IMR-90 (cell line): ENCODE results near the gene CCDC71.

Experiments
- CEBPB ChIP-seq: IDR thresholded peaks from 2 replicates; pipeline ENCODE4 v1.6.1; 2012; ENCODE audit warnings: low read depth, low read length, improper control_type of control experiment
- CTCF ChIP-seq: conservative IDR thresholded peaks from 2 replicates; pipeline ENCODE4 v1.5.1; 2012; ENCODE audit warnings: mild to moderate bottlenecking, low read depth, low read length, improper control_type of control experiment
- MAFK ChIP-seq: IDR thresholded peaks from 2 replicates; pipeline ENCODE4 v1.6.1; 2012; ENCODE audit warnings: low read depth, low read length, improper control_type of control experiment
- POLR2A ChIP-seq: IDR thresholded peaks from 2 replicates; pipeline ENCODE4 v1.6.1; 2012; ENCODE audit warnings: mild to moderate bottlenecking, low read depth, low read length
- RAD21 ChIP-seq: IDR thresholded peaks from 2 replicates; pipeline ENCODE4 v1.6.1; 2012; ENCODE audit warnings: low read length, improper control_type of control experiment
- RFX5 ChIP-seq: IDR thresholded peaks from 2 replicates; pipeline ENCODE4 v1.8.0; 2012; ENCODE audit warnings: low read depth, mild to moderate bottlenecking, low read length, moderate library complexity
- SMC3 ChIP-seq: fragments of 150-350 bp; IDR thresholded peaks from 2 replicates; pipeline ENCODE4 v1.6.1; 2016; ENCODE audit warnings: low read depth, mild to moderate bottlenecking, antibody characterized with exemption, low read length, moderate library complexity
- USF2 ChIP-seq: fragments of 150-350 bp; IDR thresholded peaks from 2 replicates; pipeline ENCODE4 v1.6.1; 2017; ENCODE audit warnings: mild to moderate bottlenecking, antibody characterized with exemption, low read length, low read depth

- TF ChIP-seq MAFK, result 0 out of 2 replicates have a peak, but pooled peaks have one; percentile 24
- TF ChIP-seq POLR2A, result no peak
- no peak for TF ChIP-seq USF2
- TF ChIP-seq CTCF, result no peak
- no peak for TF ChIP-seq RAD21
- TF ChIP-seq RFX5, result no peak
- TF ChIP-seq CEBPB, result no peak
- no peak for TF ChIP-seq SMC3
These were observed 30.6 kb downstream of the CCDC71 start for GRCh38 chr3:49135499-49135898.
